ENCODE data around the gene RAI14.

RAI14 gene

GRCh38 chr5:34709861-34710673 lies 53.9 kb downstream of the RAI14 start:
- no peaks in the 10 kb centered on the region for H3K9me3 ChIP-seq
- peaks cover 0 to 57% (median 20%) of the 10 kb centered on the region in 4 donors for H3K4me1 ChIP-seq
- H3K27ac ChIP-seq, result peak overlapping the region; percentile 47 to 65
- TF ChIP-seq CTCF (IDR thresholded peaks at IDR 0.05), result no peak
- no peaks in the 10 kb centered on the region for H3K27me3 ChIP-seq
- no peak overlapping the region for H3K4me3 ChIP-seq
- no peaks in the 10 kb centered on the region for H3K36me3 ChIP-seq
- intact Hi-C loops (cut with DNase I; ENCODE audit: low total_unique reads), result no loop called here
- no peak for DNase-seq

- DNase-seq, result no peak
- Histone ChIP-seq H3K36me3 (no peaks in the 10 kb centered on the region), H3K27ac (no peak overlapping the region), H3K9me3 (no peaks in the 10 kb centered on the region), H3K27me3 (no peaks in the 10 kb centered on the region), H3K4me1 (peaks cover 0 to 59% (median 17%) of the 10 kb centered on the region in 4 donors), H3K4me3 (no peak overlapping the region)
- no peak for TF ChIP-seq CTCF (IDR thresholded peaks at IDR 0.05)
- intact Hi-C loops (cut with DNase I; ENCODE audit: low total_unique reads), result no loop called here
Observed at GRCh38 chr5:34712565-34712964, 56.4 kb downstream of the RAI14 start.

- H3K36me3 ChIP-seq, result no peaks in the 10 kb centered on the region
- intact Hi-C loops (cut with DNase I; ENCODE audit: low total_unique reads), result no loop called here
- no peaks in the 10 kb centered on the region for H3K27me3 ChIP-seq
- H3K4me3 ChIP-seq, result no peak overlapping the region
- H3K4me1 ChIP-seq, result peaks cover 0 to 54% (median 10%) of the 10 kb centered on the region in 4 donors
- H3K27ac ChIP-seq, result no peak overlapping the region
- DNase-seq, result no peak
- H3K9me3 ChIP-seq, result no peaks in the 10 kb centered on the region
- no peak for TF ChIP-seq CTCF (IDR thresholded peaks at IDR 0.05)
Observed at GRCh38 chr5:34715711-34716110, 59.6 kb downstream of the RAI14 start.

GRCh38 chr5:34716986-34717385 lies 60.9 kb downstream of the RAI14 start:
- no peak for TF ChIP-seq CTCF (IDR thresholded peaks at IDR 0.05)
- Histone ChIP-seq H3K9me3 (no peaks in the 10 kb centered on the region), H3K36me3 (no peaks in the 10 kb centered on the region), H3K27me3 (no peaks in the 10 kb centered on the region), H3K27ac (peak overlapping the region; percentile 45 to 64), H3K4me1 (peaks cover 0 to 65% (median 16%) of the 10 kb centered on the region in 4 donors), H3K4me3 (no peak overlapping the region)
- DNase-seq, result no peak
- intact Hi-C loops (cut with DNase I; ENCODE audit: low total_unique reads), result no loop called here

GRCh38 chr5:34717426-34718327 lies 61.5 kb downstream of the RAI14 start:
- Histone ChIP-seq H3K36me3 (no peaks in the 10 kb centered on the region), H3K4me3 (no peak overlapping the region), H3K27me3 (no peaks in the 10 kb centered on the region), H3K9me3 (no peaks in the 10 kb centered on the region), H3K4me1 (peaks cover 0 to 72% (median 16%) of the 10 kb centered on the region in 4 donors), H3K27ac (peak overlapping the region; percentile 45 to 64)
- peak in 1 of 2 donors; percentile 28 for DNase-seq
- TF ChIP-seq CTCF (IDR thresholded peaks at IDR 0.05), result no peak
- intact Hi-C loops (cut with DNase I; ENCODE audit: low total_unique reads), result no loop called here

Measured in tibial artery (tissue), 4 donors.